NCI-H187 treated with DMSO at 0.1 percent for 48 hours (cell line): ENCODE measurements around the gene DEF6.

Experiments
- DNase-seq: peaks from one replicate; lab custom pipeline; 2025; lab: John Stamatoyannopoulos, UW

Gene DEF6

GRCh38 chr6:35351422-35351821, 53.8 kb downstream of the DEF6 start:
- DNase-seq, result no peak

DNA sequence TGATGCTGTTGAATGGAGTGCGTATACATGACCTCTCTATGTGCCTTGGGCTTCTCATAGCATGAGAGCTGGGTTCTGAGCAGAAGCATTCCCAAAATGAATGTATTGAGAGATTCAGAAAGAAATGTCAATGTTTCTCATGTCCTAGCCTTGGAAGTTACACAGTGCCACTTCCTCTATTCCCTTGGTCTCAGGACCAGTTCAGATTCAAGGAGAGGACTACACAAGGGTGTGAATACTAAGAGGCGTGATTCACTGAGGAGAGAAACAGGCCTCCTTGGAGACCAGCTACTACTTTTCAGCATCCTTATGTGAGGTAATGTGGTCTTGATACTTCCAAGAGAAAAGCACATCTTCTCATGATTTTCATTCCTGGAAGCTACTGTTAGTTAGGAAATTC, 55.1 kb downstream of the DEF6 start:
- no peak for DNase-seq

DNA sequence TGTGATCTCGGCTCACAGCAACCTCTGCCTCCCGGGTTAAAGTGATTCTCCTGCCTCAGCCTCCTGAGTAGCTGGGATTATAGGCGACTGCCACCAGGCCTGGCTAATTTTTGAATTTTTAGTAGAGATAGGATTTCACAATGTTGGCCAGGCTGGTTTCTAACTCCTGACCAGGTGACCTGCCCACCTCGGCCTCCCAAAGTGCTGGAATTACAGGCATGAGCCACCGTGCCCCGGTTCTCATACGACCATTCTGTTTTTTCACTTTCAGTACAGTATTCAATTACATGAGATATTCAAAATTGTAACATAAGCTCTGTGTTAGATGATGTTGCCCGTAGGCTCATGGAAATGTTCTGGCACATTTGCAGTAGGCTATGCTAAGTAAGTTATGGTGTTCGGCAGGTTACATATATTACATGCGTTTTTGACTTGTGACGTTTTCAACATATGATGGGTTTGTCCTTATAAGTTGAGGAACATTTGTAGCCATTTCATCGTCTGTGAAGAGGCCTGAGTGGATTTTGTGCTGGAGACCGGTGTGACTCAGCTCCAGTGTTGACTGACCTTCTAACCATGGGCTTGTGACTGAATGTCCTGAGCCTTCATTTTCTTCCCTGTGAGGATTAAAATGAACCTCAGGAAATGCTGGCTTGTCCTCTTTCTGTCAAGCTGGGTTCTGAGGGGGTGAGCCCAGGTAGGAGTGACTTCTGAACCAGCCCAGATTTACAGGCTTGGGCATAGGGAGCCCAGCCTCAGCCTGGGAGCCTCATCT, 56.9 kb downstream of the DEF6 start:
- no peak for DNase-seq

DNA sequence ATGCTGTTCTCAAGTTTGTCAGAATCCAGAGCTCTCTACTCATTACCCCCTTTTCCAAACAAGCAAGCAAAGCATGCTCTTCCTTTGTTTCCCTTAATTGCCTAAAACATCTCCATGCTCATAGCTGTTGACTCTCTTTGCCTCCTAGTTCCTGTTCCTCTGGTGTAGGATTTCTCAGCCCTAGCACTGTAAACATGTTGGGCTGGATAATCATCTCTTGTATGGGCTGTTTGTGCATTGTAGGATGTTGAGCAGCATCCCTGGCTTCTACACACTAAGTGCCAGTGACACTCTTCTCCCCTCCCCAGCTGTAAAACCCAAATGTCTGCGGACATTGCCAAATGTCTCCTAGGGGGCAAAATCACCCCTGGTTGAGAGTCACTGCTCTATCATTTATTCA, 58.8 kb downstream of the DEF6 start:
- DNase-seq, result no peak

DNA sequence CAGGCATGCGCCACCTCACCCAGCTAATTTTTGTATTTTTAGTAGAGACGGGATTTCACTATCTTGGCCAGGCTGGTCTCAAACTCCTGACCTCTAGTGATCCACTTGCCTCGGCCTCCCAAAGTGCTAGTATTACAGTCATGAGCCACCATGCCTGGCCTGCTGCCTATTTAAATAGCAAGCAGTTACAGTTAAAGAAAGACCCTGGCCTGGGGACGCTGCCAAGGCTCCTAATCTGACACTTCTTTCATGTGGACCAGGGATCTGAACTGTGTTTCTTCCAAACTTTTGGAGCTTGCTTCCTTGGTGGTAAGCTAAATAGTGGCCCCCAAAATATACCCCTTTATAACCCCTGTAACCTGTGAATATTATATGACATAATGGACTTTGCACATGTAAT, 60.1 kb downstream of the DEF6 start:
- no peak for DNase-seq

DNA sequence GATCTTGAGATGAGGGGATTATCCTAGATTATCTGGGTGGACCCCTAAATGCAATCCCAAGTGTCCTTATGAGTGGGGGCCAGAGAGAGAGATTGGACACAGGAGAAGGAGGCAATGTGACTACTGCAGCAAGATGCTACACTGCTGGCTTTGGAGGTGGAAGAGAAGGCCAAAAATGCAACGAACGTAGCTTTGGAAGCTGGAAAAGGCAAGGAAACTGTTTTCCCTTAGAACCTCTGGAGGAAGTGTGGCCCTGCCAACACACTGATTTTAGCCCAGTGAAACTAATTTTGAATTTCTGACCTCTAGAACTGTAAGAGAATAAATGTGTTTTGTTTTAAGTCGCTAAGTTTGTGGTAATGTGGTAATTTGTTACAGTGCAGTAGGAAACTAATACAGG, 60.5 kb downstream of the DEF6 start:
- no peak for DNase-seq

GRCh38 chr6:35359346-35359743, 61.7 kb downstream of the DEF6 start:
- no peak for DNase-seq

- DNase-seq, result no peak
Observed at GRCh38 chr6:35359744-35360348, 62.2 kb downstream of the DEF6 start.

DNA sequence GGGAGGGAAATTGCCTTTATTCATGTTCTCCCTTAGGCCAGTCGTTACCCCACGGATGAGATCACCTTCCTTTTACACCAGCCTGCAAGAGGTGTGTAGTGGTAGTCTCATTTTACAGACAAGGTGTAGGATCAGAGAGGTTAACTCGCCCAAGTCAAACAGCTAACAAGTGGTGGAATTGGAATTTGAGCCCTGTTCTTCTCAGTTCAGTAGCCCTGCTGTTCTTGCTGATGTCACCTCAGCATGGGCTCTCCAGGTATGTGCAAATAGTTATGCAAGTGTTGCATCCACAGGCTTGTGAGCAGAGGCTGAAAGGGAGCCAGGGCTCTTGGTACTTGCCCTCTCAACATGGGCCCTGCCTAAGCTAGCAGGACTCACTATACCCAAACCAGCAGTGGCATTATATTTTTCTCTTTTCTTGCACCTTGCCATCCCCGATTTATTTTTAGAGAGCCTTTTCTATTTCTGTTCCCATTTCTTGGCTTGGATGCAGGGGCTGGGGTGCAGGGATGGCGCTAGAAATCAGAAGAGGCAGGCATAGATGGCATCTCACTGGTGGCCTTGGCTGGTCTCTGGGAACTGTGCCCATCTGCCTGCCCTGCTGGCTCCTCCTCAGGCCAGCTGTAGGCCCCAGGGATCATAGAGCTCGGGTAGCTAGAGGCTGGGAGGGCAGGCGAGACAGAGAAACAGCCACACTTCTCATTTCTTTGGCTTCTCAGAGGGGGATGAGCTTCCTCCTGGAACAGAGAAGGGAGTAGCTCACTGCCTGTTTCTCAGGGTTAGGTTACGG, 62.9 kb downstream of the DEF6 start:
- DNase-seq, result no peak

- no peak for DNase-seq
Observed at GRCh38 chr6:35362200-35362599, 64.6 kb downstream of the DEF6 start.

DNA sequence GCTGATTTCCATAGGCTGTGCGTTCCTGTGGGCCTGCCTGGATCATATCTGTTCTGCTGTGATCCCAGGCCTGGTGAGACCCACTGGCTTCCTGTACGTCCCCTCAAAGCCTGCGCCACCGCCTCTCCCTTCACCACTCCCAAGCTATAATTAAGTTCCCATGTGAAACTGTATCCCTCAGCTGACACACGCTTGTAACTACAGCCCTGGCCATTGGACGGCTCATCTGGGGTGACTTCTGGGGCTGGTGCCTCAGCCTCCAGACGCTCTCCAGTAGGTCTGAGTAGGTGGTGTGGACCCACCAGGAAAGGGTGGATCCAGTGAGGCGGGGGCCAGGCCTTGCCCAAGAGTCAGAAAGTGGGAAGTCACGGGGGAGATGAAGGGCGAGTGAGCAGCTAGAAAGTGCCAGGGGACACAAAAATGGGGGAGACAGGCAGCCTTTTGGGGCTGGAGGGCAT, 65.7 kb downstream of the DEF6 start:
- no peak for DNase-seq

- no peak for DNase-seq
Observed at GRCh38 chr6:35365594-35366203, 68.1 kb downstream of the DEF6 start.

DNA sequence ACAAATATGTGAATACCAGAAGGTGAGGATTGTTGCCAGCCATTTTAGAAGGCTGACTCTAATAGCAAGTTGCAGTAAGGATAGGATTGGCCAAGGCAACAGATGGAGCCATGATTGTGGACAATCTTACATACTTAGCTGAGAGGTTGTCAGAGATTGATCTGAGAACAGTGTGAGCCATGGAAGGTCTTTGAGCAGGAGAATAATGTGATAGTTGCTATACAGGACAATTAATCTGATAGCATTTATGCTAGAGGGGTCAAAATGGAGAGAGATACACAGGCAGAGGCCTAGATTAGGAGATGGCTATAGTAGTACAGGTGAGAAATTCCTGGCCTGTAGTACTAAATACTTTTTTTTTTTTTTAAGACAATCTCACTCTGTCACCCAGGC, 68.6 kb downstream of the DEF6 start:
- DNase-seq, result no peak

GRCh38 chr6:35367646-35368037, 70.0 kb downstream of the DEF6 start:
- DNase-seq, result no peak

GRCh38 chr6:35368038-35368887, 70.6 kb downstream of the DEF6 start:
- no peak for DNase-seq

- no peak for DNase-seq
Observed at GRCh38 chr6:35370124-35370741, 72.6 kb downstream of the DEF6 start.

- DNase-seq, result no peak
Observed at GRCh38 chr6:35370785-35371493, 73.3 kb downstream of the DEF6 start.
